IgD-negative memory B cell (primary cell): ENCODE results near the gene GPX8. TPM values are rescaled to one million over a fixed set of nuclear protein-coding genes. Genes with fewer than 3 reads are reported as not detected.

Experiments
- H3K27ac Mint-ChIP-seq, 3 donors: one replicate each; pipeline ENCODE4 v1.8.0; 2020 to 2022; ENCODE audit warnings: mild to moderate bottlenecking in 3 of 3, mixed read lengths in 3 of 3, moderate library complexity in 1 of 3
- H3K27me3 Mint-ChIP-seq: one replicate; pipeline ENCODE4 v1.8.0; 2021; ENCODE audit warnings: mixed read lengths
- H3K36me3 Mint-ChIP-seq: one replicate; pipeline ENCODE4 v1.8.0; 2020; ENCODE audit warnings: mild to moderate bottlenecking, mixed read lengths
- H3K4me1 Mint-ChIP-seq, 3 donors: one replicate each; pipeline ENCODE4 v1.8.0; 2020 to 2022; ENCODE audit warnings: mixed read lengths in 3 of 3, mild to moderate bottlenecking in 1 of 3
- H3K4me3 Mint-ChIP-seq, 4 donors: one replicate each; pipeline ENCODE4 v1.8.0; 2020 to 2022; ENCODE audit warnings: mild to moderate bottlenecking in 4 of 4, mixed read lengths in 4 of 4, moderate library complexity in 3 of 4
- H3K9me3 Mint-ChIP-seq, 3 donors: one replicate each; pipeline ENCODE4 v1.8.0; 2020 to 2021; ENCODE audit warnings: mixed read lengths in 3 of 3, mild to moderate bottlenecking in 1 of 3
- polyA plus RNA-seq: library from polyadenylated mRNA; unstranded; fragments of 300-500 nt; fragmentation: Illumina TruSeq; gene quantifications from one replicate; pipeline ENCODE4 v1.2.3, GENCODE V29; 2021

GPX8 gene
- polyA plus RNA-seq, 1 donor from 2014 or later, result not detected

DNA sequence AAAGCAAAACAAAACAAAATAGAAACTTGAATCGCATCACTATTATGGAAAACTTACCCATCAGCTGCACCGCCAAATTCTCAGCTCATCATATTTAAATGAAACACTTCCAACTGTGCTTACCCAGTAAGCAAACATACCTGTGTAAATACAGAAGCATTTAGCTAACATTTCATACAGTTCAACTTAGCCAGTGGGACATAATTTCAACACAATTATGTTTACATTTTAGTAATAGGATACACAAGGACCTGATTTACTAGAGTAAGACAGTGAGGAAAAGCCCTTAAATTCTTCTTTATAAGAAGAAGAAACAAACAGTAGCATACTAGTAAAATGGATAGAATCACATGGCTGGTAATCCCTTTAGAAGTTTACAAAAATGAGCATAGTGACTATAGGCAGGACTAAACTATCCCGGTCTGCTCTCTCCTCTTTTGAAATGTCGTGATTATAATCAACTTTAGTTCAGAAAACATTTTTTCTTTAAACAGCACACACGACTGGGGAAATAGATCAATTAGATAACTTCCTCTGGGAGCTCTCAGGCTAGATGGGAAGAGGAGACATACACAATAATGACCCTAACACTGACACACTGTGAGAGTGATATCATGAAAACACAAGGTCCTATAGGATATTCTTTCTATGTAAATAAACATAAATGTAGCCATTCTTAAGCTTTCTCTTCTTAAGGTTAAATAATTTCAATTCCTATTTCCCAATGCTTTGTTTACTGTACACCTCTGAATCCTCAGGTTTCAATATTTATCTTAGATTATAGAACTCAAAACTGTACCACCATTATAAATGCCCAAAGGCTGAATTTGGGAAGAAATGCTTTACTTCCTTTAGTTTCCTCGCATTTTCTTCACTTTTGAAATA lies 28.9 kb downstream of the GPX8 start:
- H3K36me3 Mint-ChIP-seq, result no peaks in the 10 kb centered on the region
- H3K9me3 Mint-ChIP-seq, result peaks cover 0 to 1% (median 0%) of the 10 kb centered on the region in 3 donors
- H3K4me1 Mint-ChIP-seq, result no peaks in the 10 kb centered on the region
- no peak overlapping the region for H3K4me3 Mint-ChIP-seq
- H3K27ac Mint-ChIP-seq, result no peak overlapping the region
- H3K27me3 Mint-ChIP-seq, result peaks cover 39% of the 10 kb centered on the region

DNA sequence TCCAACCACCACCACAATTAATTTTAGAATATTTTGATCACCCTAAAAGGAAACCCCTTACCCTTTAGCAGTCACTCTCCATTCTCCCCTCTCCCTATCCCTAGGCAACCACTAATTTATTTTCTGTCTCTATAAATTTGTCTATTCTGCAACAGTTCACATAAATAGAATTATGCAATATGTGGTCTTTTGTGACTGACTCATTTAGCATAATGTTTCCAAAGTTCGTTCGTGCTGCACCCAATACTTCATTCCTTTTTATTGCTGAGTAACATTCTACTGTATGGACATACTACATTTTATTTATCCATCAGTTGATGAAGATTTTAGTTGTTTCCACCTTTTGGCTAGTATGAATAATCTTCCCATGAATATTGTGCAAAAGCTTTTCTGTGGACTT lies 31.2 kb downstream of the GPX8 start:
- peaks cover 31% of the 10 kb centered on the region for H3K27me3 Mint-ChIP-seq
- no peaks in the 10 kb centered on the region for H3K36me3 Mint-ChIP-seq
- H3K27ac Mint-ChIP-seq, result no peak overlapping the region
- H3K9me3 Mint-ChIP-seq, result no peaks in the 10 kb centered on the region
- H3K4me3 Mint-ChIP-seq, result no peak overlapping the region
- no peaks in the 10 kb centered on the region for H3K4me1 Mint-ChIP-seq

DNA sequence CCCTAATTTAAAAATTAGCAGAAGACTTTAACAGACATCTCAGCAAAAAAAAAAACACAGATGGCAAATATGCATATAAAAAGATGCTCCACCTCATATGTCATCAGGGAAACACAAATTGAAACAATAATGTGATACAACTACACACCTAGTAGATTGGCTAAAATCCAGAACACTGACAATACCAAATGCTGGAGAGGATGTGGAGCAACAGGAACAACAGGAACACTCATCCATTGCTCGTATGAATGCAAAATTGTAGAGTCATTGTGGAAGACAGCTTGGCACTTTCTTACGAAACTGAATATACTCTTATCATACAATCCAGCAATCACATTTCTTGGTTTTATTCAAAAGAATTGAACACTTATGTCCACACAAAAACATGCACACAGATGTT lies 45.0 kb downstream of the GPX8 start:
- Mint-ChIP-seq H3K27me3 (peaks cover 14% of the 10 kb centered on the region), H3K36me3 (no peaks in the 10 kb centered on the region), H3K4me3 (no peak overlapping the region), H3K9me3 (peaks cover 0 to 2% (median 0%) of the 10 kb centered on the region in 3 donors), H3K27ac (no peak overlapping the region), H3K4me1 (peaks cover 0 to 7% (median 0%) of the 10 kb centered on the region in 3 donors)

DNA sequence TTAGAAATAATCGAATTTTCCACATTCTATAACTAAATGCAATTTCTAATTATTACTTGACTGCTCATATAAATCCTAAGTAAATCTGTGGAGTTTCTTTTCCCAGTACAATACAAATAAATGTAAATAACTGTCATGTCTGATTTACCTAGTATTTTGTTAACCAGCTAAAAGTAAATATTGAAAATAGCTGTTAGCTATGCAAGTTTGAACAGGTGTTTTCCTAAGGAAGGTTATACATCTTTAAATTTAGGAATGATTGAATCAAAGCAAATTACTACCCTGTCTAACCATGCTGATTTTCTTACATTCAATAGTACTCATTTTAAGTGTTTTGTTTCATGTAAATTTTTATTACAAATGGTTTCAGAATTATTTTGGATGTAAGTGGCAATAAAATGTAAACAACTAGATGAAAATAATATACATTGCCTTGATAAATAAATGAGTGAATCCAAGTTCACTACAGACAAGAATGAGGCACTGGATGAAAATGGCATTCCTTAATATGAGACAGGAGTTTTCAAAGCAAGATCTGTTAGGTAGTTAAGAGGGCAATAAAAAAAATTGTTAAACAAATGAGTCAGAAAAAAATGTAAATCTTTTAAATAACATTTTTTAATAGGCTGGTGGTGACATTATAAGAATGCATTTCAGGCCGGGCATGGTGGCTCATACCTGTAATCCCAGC lies 51.4 kb downstream of the GPX8 start:
- peaks cover 8% of the 10 kb centered on the region for H3K27me3 Mint-ChIP-seq
- H3K4me1 Mint-ChIP-seq, result peaks cover 0 to 1% (median 0%) of the 10 kb centered on the region in 3 donors
- H3K9me3 Mint-ChIP-seq, result no peaks in the 10 kb centered on the region
- H3K27ac Mint-ChIP-seq, result no peak overlapping the region
- no peaks in the 10 kb centered on the region for H3K36me3 Mint-ChIP-seq
- no peak overlapping the region for H3K4me3 Mint-ChIP-seq

Other genes starting within 250 kb of the GPX8 start
- gene ESM1, start 174.6 kb upstream of the GPX8 start, polyA plus RNA-seq, result 0.10 TPM
- 1.2 TPM for gene GZMK, start 135.9 kb upstream of the GPX8 start, polyA plus RNA-seq
- 19.5 TPM for gene GZMA, start 57.5 kb upstream of the GPX8 start, polyA plus RNA-seq
- not detected for gene CDC20B, start 13.0 kb downstream of the GPX8 start, polyA plus RNA-seq
- not detected for gene MCIDAS, start 67.1 kb downstream of the GPX8 start, polyA plus RNA-seq
- gene CCNO, start 73.4 kb downstream of the GPX8 start, polyA plus RNA-seq, result not detected
- 16.0 TPM for gene DHX29, start 147.5 kb downstream of the GPX8 start, polyA plus RNA-seq
- gene MTREX, start 147.8 kb downstream of the GPX8 start, polyA plus RNA-seq, result 23.2 TPM